Measurements from ENCODE around the gene PPP2R2B.

DNA sequence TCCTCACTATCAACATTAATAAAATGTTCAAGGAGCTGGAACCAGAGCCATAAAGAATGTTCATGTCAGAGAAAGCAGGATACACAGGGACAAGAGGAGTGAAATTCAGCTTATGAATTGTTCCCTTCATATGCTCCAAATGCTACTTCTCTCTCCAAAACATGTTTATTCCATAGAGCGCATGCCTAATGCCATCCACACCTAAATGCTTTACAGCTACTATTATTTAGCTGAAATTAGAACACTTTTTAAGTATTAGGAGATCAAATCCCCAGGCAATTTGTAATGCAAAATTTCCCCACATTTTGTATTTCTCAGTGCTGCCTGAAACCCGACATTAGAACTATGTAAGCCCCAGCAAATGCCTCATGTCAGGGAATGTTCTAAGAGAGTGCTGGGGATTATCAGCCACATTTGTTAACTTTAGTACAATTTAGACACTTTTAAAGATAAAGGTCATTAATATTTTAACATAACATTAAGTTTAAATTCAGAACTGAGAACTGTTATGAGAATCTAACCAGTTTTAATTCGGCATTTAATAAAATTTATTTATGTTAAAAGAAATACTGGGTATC is 75.5 kb downstream of the PPP2R2B start:
- TF ChIP-seq GABPA (IDR thresholded peaks at IDR 0.05; ENCODE audit: low read depth) (no peak), POLR2AphosphoS5 (IDR thresholded peaks at IDR 0.05; ENCODE audit: low read depth) (no peak)
- TF ChIP-seq, protein P1, sequence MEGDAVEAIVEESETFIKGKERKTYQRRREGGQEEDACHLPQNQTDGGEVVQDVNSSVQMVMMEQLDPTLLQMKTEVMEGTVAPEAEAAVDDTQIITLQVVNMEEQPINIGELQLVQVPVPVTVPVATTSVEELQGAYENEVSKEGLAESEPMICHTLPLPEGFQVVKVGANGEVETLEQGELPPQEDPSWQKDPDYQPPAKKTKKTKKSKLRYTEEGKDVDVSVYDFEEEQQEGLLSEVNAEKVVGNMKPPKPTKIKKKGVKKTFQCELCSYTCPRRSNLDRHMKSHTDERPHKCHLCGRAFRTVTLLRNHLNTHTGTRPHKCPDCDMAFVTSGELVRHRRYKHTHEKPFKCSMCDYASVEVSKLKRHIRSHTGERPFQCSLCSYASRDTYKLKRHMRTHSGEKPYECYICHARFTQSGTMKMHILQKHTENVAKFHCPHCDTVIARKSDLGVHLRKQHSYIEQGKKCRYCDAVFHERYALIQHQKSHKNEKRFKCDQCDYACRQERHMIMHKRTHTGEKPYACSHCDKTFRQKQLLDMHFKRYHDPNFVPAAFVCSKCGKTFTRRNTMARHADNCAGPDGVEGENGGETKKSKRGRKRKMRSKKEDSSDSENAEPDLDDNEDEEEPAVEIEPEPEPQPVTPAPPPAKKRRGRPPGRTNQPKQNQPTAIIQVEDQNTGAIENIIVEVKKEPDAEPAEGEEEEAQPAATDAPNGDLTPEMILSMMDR (IDR thresholded peaks at IDR 0.05; ENCODE audit: insufficient read depth, low read length): no peak
- TF ChIP-seq, protein P2, sequence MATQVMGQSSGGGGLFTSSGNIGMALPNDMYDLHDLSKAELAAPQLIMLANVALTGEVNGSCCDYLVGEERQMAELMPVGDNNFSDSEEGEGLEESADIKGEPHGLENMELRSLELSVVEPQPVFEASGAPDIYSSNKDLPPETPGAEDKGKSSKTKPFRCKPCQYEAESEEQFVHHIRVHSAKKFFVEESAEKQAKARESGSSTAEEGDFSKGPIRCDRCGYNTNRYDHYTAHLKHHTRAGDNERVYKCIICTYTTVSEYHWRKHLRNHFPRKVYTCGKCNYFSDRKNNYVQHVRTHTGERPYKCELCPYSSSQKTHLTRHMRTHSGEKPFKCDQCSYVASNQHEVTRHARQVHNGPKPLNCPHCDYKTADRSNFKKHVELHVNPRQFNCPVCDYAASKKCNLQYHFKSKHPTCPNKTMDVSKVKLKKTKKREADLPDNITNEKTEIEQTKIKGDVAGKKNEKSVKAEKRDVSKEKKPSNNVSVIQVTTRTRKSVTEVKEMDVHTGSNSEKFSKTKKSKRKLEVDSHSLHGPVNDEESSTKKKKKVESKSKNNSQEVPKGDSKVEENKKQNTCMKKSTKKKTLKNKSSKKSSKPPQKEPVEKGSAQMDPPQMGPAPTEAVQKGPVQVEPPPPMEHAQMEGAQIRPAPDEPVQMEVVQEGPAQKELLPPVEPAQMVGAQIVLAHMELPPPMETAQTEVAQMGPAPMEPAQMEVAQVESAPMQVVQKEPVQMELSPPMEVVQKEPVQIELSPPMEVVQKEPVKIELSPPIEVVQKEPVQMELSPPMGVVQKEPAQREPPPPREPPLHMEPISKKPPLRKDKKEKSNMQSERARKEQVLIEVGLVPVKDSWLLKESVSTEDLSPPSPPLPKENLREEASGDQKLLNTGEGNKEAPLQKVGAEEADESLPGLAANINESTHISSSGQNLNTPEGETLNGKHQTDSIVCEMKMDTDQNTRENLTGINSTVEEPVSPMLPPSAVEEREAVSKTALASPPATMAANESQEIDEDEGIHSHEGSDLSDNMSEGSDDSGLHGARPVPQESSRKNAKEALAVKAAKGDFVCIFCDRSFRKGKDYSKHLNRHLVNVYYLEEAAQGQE (IDR thresholded peaks at IDR 0.05; ENCODE audit: insufficient replicate concordance, low read depth): no peak
